ENCODE measurements around the gene CPEB3.

Gene CPEB3

DNA sequence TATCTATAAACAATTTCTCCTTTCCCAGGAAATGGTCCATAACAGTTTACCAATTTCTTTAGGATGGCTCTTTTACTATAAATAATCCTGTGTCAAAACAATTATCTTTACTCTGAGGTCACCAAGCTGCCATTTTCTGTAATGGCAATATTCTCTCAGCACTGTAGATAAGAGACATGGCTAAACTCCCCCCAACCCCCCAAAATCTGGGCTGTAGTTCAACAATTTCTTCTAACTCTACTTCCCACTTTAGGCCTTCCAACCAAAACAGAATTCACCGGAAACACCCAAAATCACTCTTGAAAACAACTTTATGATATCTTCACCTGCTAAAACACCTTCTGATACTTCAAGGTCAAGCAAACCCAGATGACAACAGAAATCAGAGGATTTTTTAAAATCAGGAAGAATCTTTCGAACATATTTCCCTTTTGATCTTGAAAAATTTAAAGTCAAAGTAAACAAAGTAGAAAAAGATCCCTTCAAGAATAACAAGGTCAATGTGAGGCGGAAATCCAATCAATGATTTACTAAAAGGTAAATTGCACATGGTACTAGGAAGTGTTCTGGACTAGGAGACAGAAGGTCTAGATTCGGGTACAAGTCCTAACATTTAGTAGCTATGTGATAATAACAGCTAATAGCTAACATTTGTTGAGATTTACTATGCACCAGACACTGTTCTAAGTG lies 176.8 kb downstream of the CPEB3 start:
- H3K4me3 Mint-ChIP-seq: no peak overlapping the region
- H3K4me1 Mint-ChIP-seq: no peaks in the 10 kb centered on the region
- ATAC-seq: no peak
- no peak overlapping the region for H3K27ac Mint-ChIP-seq
- H3K9me3 Mint-ChIP-seq: no peaks in the 10 kb centered on the region
- DNase-seq: no peak
- H3K27me3 Mint-ChIP-seq: no peaks in the 10 kb centered on the region

DNA sequence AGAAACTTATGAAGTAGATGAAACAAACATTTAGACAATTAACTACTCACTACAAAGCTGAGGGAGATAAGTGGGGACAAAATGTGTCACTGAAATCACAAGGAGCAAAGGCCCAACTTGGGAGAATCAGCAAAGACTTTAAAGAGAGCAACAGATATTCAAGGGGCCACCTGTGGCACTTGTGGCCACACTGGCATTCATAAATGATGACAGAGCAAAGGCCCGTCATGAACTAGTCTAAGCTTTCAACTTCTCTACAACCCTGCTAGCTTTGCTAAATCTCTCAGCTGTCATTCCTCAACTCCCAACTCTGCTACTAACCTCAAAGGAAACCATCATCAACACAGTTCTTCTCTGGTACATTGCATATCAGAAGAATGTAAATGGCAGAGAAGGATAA lies 178.4 kb downstream of the CPEB3 start:
- no peak for ATAC-seq
- Mint-ChIP-seq H3K27ac (no peak overlapping the region), H3K4me3 (no peak overlapping the region), H3K9me3 (no peaks in the 10 kb centered on the region), H3K27me3 (no peaks in the 10 kb centered on the region), H3K4me1 (no peaks in the 10 kb centered on the region)
- no peak for DNase-seq

DNA sequence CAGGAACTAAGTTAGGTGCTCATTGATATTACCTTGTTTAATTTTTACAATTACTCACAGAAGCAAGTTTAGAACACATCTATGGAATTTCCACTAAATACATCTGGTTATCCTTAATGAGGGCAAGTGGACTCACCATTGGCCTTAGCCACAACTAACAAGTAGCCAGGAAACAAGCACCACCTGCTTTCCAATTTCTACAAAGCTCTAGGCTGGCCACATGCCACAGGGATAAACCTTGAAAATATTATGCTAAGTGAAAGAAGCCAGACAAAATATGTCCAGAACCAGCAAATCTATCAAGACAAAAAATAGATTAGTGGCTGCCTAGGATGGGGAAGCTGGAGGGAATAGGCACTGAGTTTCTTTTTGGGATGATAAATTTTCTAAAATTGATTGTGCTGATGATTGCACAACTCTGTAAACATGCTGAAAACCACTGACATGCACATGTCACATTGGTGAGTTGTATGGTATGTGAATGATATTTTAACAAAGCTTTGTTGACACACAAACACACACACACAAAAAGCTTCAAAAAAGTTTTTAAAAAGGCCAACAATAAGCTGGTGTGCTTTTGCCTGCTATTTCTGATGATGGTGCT lies 179.4 kb downstream of the CPEB3 start:
- Mint-ChIP-seq H3K9me3 (no peaks in the 10 kb centered on the region), H3K27ac (no peak overlapping the region), H3K4me1 (no peaks in the 10 kb centered on the region), H3K27me3 (no peaks in the 10 kb centered on the region), H3K4me3 (no peak overlapping the region)
- ATAC-seq (no peak), DNase-seq (no peak)

DNA sequence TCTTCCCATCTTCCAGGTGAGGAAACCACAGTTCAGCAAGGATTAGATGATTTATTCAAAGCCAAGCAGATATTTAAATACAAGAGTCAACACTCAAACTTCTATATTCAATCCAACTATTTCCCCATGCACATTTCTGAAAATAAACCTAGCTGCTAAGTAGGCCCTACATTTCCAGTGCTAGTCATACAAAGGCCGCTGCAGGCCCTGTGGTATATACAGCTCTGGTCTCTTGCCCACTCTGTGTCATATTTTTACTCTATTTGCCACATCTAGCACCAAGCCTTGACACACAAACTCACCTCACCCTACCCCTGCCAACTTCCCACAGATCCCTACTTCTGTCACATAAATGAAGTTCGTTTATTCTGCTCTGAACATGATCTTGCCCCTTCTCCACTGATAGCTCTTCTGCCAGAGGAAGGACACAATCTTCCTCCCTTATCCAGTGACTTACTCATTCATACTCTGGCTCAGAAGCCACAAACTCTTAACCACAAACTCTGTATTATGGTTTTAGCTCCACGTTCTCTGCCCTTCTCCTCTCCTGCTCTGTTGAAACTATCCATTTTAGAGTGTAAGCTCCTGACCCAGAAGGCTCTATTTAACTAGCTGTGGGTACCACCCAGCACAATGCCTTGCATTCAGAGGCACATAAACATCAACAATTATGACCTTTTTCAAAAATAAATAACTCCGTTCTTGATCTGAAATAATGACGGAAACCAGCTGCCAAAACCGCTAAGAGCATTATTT lies 180.7 kb downstream of the CPEB3 start:
- Mint-ChIP-seq H3K4me3 (no peak overlapping the region), H3K27me3 (no peaks in the 10 kb centered on the region), H3K4me1 (no peaks in the 10 kb centered on the region), H3K9me3 (no peaks in the 10 kb centered on the region), H3K27ac (no peak overlapping the region)
- no peak for DNase-seq
- no peak for ATAC-seq

DNA sequence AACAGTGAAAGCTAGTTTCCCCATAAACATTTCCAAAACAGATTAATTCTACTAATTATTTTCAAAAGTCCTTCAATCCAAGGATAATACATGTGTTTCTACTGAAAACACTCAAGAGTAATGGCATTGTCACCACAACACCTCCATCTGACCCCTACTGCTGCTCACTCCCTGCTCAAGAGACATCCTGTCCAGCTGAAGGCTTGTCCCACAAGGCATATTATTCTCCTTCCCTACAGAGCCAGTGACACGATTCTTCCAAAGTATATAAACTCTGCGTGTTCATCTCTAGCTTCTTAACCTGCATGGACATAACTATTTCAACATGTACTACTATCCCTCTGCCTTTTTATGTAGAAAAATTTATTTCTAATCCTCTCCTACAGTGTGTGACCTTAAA lies 182.1 kb downstream of the CPEB3 start:
- H3K27ac Mint-ChIP-seq: no peak overlapping the region
- DNase-seq (no peak), ATAC-seq (no peak)
- no peaks in the 10 kb centered on the region for H3K9me3 Mint-ChIP-seq
- H3K4me3 Mint-ChIP-seq: no peak overlapping the region
- no peaks in the 10 kb centered on the region for H3K27me3 Mint-ChIP-seq
- no peaks in the 10 kb centered on the region for H3K4me1 Mint-ChIP-seq

DNA sequence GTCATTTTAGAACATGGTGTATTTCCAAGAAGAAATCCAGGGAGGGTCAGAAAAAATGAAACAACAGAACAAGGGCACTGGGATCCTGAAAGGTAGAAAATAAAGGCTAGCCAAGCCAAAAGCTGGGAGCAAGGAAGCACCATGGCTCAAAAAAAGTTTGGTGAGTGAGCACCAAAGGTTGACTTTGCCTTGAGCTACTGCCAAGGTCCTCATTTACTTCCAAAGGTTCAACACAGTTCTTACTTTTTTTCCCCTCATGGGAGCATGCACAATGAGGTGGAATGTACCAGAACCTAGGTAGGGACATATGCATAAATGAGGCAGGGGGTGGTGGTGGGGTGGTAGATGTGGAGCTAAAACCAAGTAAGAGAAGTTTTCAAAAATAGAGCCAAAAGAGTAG lies 182.8 kb downstream of the CPEB3 start:
- ATAC-seq (no peak), DNase-seq (no peak)
- Mint-ChIP-seq H3K27me3 (no peaks in the 10 kb centered on the region), H3K4me1 (no peaks in the 10 kb centered on the region), H3K9me3 (no peaks in the 10 kb centered on the region), H3K4me3 (no peak overlapping the region), H3K27ac (no peak overlapping the region)

DNA sequence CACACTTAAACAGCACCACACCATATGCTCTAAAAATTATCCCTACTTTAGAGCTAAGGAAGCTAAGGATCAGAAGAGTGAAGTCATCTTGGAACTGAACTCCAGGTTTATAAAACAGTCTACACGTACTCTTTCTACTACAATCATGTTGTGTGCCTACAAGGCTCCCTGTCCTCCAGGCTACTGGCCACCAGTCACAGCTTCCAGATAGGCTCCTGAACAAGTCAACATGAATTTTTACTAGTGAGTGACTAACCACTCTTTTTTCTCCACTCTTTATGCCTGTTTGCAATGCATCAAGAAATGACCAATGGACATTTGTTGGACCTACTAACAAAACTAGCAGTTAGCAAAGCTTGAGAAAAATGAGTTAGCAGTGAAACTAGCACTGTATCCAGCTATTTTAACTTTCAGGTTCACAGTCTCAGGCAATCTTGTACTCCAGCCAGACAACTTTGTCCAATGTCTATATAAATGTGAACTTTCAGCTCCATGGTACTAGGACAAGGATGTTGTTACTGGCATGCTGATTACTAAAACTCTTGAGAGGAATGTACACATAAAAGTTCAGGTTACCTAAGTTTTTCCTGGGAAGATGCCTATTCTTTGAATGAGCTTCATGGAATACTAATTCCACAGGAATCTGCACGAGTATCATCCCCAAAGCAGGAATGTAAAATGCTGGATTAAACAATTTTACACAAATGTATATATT lies 187.3 kb downstream of the CPEB3 start:
- ATAC-seq (no peak), DNase-seq (no peak)
- H3K4me1 Mint-ChIP-seq: peaks cover 8% of the 10 kb centered on the region
- no peak overlapping the region for H3K4me3 Mint-ChIP-seq
- H3K27ac Mint-ChIP-seq: no peak overlapping the region
- H3K27me3 Mint-ChIP-seq: no peaks in the 10 kb centered on the region
- H3K9me3 Mint-ChIP-seq: no peaks in the 10 kb centered on the region

DNA sequence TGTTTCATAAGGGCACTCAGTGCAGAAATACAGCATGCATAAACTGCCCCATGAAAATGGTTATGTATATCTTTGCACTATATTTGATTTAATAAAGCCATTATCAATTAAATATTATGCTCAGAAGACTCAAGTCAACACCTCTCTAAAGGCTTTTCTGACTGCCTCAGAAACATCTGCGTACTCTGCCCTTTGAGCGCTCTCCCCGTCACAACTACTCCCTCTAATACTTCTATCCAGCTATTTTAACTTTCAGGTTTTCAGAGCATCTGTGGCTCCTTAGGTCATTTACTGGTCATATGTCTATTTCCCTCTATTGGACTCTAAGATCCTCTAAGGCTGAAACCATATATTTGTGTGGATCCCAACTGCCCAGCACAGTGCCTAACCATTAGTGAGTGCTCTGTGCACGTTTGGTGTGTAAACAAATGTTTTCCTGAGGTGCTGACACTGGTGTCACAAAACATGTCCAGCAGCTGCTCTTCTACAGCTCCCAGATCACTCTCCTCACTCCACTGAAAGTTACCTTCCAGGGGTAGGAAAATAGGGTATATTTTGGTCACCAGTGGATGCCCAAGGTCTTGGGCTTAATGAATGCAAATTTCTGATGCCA lies 188.2 kb downstream of the CPEB3 start:
- ATAC-seq (no peak), DNase-seq (no peak)
- Mint-ChIP-seq H3K4me1 (peaks cover 8% of the 10 kb centered on the region), H3K27ac (no peak overlapping the region), H3K27me3 (no peaks in the 10 kb centered on the region), H3K9me3 (no peaks in the 10 kb centered on the region), H3K4me3 (no peak overlapping the region)

DNA sequence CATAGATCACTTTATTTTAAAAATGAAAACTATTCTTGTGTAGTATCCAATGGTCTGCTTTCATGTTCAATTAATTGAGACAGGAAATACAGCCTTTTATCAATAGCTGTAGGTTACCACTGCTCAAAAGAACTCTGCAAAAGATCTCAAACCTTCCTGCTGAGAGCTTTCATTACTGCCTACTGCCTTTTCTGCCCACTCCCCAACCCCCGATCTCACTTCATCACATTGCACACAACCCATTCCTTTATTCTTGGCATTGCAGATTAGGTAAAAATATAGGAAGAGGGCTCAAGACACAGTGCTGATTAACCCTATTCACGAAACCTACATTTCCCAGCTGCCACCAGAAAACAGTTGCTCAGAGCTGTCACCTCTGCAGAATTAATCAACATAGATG lies 195.9 kb downstream of the CPEB3 start:
- no peak for ATAC-seq
- no peak overlapping the region for H3K4me3 Mint-ChIP-seq
- H3K27ac Mint-ChIP-seq: no peak overlapping the region

DNA sequence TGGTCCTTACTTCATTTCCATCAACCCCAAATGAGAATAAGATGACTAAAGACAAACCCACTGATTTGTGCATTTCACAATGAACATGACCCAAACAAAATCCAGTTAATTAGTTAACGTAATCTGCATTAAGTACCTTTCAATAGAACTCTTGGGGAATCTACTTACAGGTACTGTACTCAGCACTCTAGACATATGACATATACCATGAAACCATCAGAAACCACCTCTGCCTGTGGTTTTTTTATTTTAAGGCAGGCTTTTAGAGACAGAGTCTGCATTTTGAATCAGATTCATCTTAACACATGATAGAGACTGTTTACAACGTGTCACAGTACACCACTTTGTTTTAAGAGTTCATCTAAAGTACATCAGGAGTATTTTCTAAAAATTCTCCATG lies 198.9 kb downstream of the CPEB3 start:
- DNase-seq: no peak
- H3K4me3 Mint-ChIP-seq: no peak overlapping the region
- no peaks in the 10 kb centered on the region for H3K9me3 Mint-ChIP-seq
- H3K27ac Mint-ChIP-seq: no peak overlapping the region
- peaks cover 8% of the 10 kb centered on the region for H3K4me1 Mint-ChIP-seq
- H3K27me3 Mint-ChIP-seq: no peaks in the 10 kb centered on the region
- ATAC-seq: no peak

More for the DNA sequence above, 195.9 kb downstream of the CPEB3 start:
- no peak for DNase-seq
- H3K4me1 Mint-ChIP-seq: no peaks in the 10 kb centered on the region
- H3K9me3 Mint-ChIP-seq: no peaks in the 10 kb centered on the region
- no peaks in the 10 kb centered on the region for H3K27me3 Mint-ChIP-seq

DNA sequence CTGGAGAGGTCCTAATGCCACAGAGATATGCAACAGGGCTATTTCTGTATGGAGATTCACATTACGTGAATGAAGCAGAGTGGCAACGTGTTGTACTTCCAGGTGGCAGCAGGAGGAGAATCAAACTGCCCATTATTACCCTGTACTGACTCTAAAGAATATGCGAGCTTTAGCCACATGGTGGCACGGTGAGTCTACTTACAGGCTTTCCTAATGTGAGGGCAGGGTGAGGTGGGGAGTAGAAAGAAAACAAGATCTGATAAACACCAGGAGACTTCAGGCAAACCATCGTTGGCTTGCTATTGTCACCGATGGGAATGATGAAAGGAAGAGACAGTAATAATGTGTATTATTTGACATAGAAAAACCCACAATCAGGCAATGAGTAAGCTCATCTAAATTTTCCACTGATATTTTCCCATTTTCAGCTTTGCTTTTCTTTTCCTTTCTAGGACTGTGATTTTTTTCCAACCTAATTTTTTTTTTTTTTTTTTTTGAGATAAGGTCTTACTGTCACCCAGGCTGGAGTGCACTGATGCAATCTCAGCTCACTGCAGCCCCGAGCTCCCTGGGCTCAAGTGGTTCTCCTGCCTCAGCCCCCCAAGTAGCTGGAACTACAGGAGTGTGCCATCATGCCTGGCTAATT lies 203.0 kb downstream of the CPEB3 start:
- ATAC-seq (peak; percentile 100), DNase-seq (peak; percentile 35 to 60)
- no peak overlapping the region for H3K4me3 Mint-ChIP-seq
- H3K4me1 Mint-ChIP-seq: peaks cover 8% of the 10 kb centered on the region
- H3K27ac Mint-ChIP-seq: no peak overlapping the region
- H3K9me3 Mint-ChIP-seq: no peaks in the 10 kb centered on the region
- no peaks in the 10 kb centered on the region for H3K27me3 Mint-ChIP-seq

DNA sequence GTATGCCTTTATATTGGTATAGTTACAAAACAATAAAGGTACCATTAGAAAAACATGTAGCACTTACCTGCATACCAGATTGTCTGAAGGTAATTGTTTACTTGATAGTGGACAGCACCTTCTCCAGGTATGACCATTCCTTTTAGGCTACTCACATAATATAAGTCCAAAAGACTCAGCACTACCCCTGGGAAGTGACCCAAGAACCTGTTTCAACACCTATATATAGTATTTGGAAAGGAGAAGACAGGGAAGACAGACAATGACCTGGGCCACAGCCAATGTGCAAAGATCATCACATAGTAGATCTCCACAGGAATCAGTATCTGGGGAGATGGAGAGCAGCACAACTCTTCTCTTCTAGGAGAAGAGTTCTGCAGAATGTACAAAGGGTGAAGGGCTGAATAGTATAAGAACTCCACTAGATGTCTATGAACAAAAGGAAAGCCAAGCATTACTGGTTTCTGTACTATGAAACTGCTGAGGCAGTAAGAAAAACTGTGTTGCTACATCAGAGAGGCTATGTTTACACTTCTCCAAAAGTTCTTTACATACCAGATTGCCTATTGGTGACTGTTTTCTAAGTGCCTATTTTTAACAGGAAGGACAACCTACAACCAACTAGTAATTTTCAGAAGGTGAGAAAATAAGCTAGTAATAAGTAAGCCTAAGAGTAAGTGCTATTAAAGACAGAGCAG lies 208.1 kb downstream of the CPEB3 start:
- Mint-ChIP-seq H3K4me3 (no peak overlapping the region), H3K27me3 (no peaks in the 10 kb centered on the region), H3K27ac (no peak overlapping the region), H3K9me3 (no peaks in the 10 kb centered on the region), H3K4me1 (peaks cover 4% of the 10 kb centered on the region)
- ATAC-seq (no peak), DNase-seq (no peak)

DNA sequence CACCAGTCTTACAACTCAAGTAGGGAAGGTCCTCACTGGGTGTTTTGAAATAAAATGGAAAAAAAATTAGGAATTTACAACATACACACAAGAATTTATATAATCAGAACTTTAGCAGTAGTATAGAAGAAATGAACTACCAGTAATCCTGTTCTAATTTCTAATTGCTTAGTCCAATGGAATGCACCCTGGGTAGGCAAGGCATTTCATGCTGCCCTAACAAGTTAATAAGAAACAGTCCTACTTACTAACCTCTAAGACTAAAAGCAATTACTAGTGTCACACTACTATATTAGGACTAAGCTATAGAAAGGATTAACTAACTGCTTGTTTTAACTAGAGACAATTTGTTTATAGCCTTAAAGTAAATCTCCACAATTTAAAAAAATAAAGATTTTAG lies 209.2 kb downstream of the CPEB3 start:
- no peak for ATAC-seq
- H3K4me1 Mint-ChIP-seq: no peaks in the 10 kb centered on the region
- no peaks in the 10 kb centered on the region for H3K9me3 Mint-ChIP-seq
- no peaks in the 10 kb centered on the region for H3K27me3 Mint-ChIP-seq
- H3K4me3 Mint-ChIP-seq: no peak overlapping the region
- no peak for DNase-seq
- no peak overlapping the region for H3K27ac Mint-ChIP-seq

DNA sequence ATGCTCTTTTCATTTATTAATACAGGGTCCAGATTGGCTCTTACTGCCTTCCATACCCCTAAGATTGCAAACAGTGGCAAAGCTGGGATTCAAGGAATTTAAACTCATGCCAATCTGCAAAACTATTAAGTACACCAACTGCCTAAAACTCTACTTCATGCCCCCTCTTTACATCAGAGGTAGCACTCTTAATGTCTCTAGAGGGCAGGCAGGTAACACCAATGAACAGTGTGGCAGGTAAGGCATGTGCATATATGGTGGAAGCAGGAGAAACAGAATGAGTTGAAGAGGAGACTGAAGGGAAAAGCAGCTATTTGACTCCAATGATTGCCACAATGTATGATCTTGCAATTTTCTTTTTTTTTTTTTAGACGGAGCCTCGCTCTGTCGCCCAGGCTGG lies 210.6 kb downstream of the CPEB3 start:
- DNase-seq: no peak
- Mint-ChIP-seq H3K9me3 (no peaks in the 10 kb centered on the region), H3K4me1 (no peaks in the 10 kb centered on the region), H3K27ac (no peak overlapping the region), H3K27me3 (no peaks in the 10 kb centered on the region), H3K4me3 (no peak overlapping the region)
- no peak for ATAC-seq

DNA sequence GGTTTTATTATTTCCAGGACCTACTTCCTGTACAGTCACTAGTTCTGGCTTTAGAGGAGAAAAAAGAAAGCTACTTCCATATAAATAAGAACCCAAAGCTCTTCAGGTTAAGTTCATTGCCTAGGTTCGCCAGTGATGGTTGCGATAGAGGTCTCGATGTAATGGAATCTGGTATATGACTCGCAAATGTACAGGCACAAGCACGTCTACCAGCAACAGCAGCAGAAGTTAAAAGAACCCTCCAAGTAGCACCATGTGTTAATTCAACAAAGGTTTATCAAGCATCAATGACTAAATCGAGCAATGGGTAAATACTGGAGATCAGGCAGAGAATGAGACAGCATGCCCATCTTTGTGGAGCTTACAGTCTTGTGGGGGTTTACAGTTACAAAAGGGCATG lies 211.9 kb downstream of the CPEB3 start:
- ATAC-seq (no peak), DNase-seq (no peak)
- Mint-ChIP-seq H3K9me3 (no peaks in the 10 kb centered on the region), H3K27ac (no peak overlapping the region), H3K4me3 (no peak overlapping the region), H3K4me1 (no peaks in the 10 kb centered on the region), H3K27me3 (no peaks in the 10 kb centered on the region)
